Measurements from ENCODE around the gene SGCD. TPM values are rescaled to one million over a fixed set of nuclear protein-coding genes. Genes with fewer than 3 reads are reported as not detected.

The SGCD gene
- polyA plus RNA-seq, 1 donor (not counting 4 experiments of a cell fraction or from before 2014, with no cell fraction given): not detected

DNA sequence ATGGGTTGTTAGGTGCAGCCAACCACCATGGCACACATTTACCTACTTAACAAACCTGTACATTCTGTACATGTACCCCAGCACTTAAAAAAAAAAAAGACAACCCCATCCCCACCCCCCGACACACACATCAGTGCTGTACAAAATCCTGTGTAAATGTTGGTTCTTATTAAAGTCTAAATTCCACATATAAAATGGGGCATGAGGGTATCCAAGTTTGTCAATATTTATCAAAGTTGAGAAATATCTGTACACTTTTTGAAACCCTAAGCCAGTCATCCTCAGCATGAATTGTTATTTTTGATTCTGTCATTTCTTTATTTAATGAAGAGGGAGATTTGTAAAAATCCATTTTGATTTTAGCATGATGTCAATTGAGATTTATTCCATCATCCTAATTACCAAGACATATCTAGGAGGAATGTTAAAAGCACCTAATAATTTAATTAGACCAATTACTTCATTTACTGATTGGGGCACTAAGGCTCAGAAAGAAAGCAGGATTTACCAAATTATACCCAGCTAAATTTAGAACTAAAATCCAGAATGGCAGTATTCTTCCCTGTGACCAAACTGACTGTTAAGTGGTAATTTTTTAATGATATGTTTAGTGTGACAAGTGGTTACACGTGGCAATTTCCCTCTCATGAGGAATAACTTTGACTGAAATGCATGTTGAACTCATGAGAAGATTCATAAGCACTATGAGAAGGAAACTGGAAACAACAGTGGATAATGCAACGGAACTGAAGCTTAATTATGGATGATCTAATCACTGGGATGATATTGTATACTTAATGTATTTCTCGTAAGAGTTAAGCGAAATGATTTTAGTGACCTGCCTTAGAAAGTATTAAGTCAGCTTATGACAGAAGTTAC lies 195.9 kb downstream of the SGCD start:
- no peak for TF ChIP-seq EZH2 (IDR thresholded peaks at IDR 0.05; ENCODE audit: low read length)
- TF ChIP-seq, protein P1, sequence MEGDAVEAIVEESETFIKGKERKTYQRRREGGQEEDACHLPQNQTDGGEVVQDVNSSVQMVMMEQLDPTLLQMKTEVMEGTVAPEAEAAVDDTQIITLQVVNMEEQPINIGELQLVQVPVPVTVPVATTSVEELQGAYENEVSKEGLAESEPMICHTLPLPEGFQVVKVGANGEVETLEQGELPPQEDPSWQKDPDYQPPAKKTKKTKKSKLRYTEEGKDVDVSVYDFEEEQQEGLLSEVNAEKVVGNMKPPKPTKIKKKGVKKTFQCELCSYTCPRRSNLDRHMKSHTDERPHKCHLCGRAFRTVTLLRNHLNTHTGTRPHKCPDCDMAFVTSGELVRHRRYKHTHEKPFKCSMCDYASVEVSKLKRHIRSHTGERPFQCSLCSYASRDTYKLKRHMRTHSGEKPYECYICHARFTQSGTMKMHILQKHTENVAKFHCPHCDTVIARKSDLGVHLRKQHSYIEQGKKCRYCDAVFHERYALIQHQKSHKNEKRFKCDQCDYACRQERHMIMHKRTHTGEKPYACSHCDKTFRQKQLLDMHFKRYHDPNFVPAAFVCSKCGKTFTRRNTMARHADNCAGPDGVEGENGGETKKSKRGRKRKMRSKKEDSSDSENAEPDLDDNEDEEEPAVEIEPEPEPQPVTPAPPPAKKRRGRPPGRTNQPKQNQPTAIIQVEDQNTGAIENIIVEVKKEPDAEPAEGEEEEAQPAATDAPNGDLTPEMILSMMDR (optimal IDR thresholded peaks at IDR 0.05 in 1 of 3, IDR thresholded peaks at IDR 0.05 in 1 of 3, conservative IDR thresholded peaks at IDR 0.05 in 1 of 3; ENCODE audit: extremely low read depth in 1 of 3, insufficient read depth in 2 of 3, low read length in 3 of 3): no peak
- no peak overlapping the region for H3K4me3 ChIP-seq (ENCODE audit: control insufficient read depth in 2 of 3, extremely low read depth in 1 of 3, insufficient read depth in 2 of 3, low read depth in 1 of 3, low read length in 3 of 3)
- no peak overlapping the region for H3K27ac ChIP-seq (ENCODE audit: control insufficient read depth, insufficient read depth, low read length)
- no peaks in the 10 kb centered on the region for H3K9me1 ChIP-seq (ENCODE audit: control insufficient read depth, extremely low read depth, insufficient read depth, low read length)
- H4K20me1 ChIP-seq (ENCODE audit: control insufficient read depth, extremely low read depth, insufficient read depth, low read length): no peaks in the 10 kb centered on the region
- H3K9me3 ChIP-seq (ENCODE audit: control insufficient read depth, low read depth, low read length): no peaks in the 10 kb centered on the region
- H3K4me1 ChIP-seq (ENCODE audit: control insufficient read depth, extremely low read depth, insufficient read depth, low read length): no peaks in the 10 kb centered on the region
- no peaks in the 10 kb centered on the region for H3K27me3 ChIP-seq (ENCODE audit: control insufficient read depth, extremely low read depth, insufficient read depth, low read length)
- FAIRE-seq (no peak), DNase-seq (ENCODE audit: low read depth, low spot score) (no peak)
- H2AFZ ChIP-seq (ENCODE audit: control insufficient read depth, low read length): no peak overlapping the region
- dilution Hi-C loops (cut with MboI; ENCODE audit: extremely low pct_ligation_motif_present, low sequenced_read_pairs): no loop called here
- H3K79me2 ChIP-seq (ENCODE audit: control insufficient read depth, insufficient read depth, low read length): no peaks in the 10 kb centered on the region
- H3K9ac ChIP-seq (ENCODE audit: control insufficient read depth, extremely low read depth, insufficient read depth, low read length): no peak overlapping the region
- H3K4me2 ChIP-seq (ENCODE audit: control insufficient read depth, extremely low read depth, insufficient read depth, low read depth, low read length): no peak overlapping the region
- no peaks in the 10 kb centered on the region for H3K36me3 ChIP-seq (ENCODE audit: control insufficient read depth in 2 of 2, extremely low read depth in 1 of 2, insufficient read depth in 2 of 2, low read length in 2 of 2)

DNA sequence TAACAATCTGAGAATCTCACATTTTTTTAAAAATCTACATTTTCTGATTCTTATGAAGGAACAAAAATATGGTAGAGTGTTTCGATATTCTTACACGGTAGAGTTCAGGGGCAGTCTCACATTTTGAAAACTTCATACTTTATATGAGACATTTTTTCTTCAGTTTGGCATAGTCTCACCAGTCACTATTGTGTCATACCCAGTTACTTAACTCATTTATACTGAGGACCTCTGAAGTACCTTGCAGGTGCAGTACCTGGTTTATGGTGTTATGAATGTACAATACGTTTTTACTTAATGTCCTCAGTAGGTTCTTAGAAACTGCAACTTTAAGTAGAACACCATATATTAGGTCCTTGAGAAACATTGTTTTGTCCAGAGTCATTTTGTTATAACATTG lies 196.6 kb downstream of the SGCD start:
- Histone ChIP-seq H3K9ac (ENCODE audit: control insufficient read depth, extremely low read depth, insufficient read depth, low read length) (no peak overlapping the region), H3K9me1 (ENCODE audit: control insufficient read depth, extremely low read depth, insufficient read depth, low read length) (no peaks in the 10 kb centered on the region), H3K4me3 (ENCODE audit: control insufficient read depth in 2 of 3, extremely low read depth in 1 of 3, insufficient read depth in 2 of 3, low read depth in 1 of 3, low read length in 3 of 3) (no peak overlapping the region), H3K27me3 (ENCODE audit: control insufficient read depth, extremely low read depth, insufficient read depth, low read length) (no peaks in the 10 kb centered on the region), H3K27ac (ENCODE audit: control insufficient read depth, insufficient read depth, low read length) (no peak overlapping the region), H3K9me3 (ENCODE audit: control insufficient read depth, low read depth, low read length) (no peaks in the 10 kb centered on the region), H3K79me2 (ENCODE audit: control insufficient read depth, insufficient read depth, low read length) (no peaks in the 10 kb centered on the region), H3K36me3 (ENCODE audit: control insufficient read depth in 2 of 2, extremely low read depth in 1 of 2, insufficient read depth in 2 of 2, low read length in 2 of 2) (no peaks in the 10 kb centered on the region), H4K20me1 (ENCODE audit: control insufficient read depth, extremely low read depth, insufficient read depth, low read length) (no peaks in the 10 kb centered on the region), H2AFZ (ENCODE audit: control insufficient read depth, low read length) (no peak overlapping the region), H3K4me1 (ENCODE audit: control insufficient read depth, extremely low read depth, insufficient read depth, low read length) (no peaks in the 10 kb centered on the region), H3K4me2 (ENCODE audit: control insufficient read depth, extremely low read depth, insufficient read depth, low read depth, low read length) (no peak overlapping the region)
- FAIRE-seq (no peak), DNase-seq (ENCODE audit: low read depth, low spot score) (no peak)
- TF ChIP-seq, protein P1 (optimal IDR thresholded peaks at IDR 0.05 in 1 of 3, IDR thresholded peaks at IDR 0.05 in 1 of 3, conservative IDR thresholded peaks at IDR 0.05 in 1 of 3; ENCODE audit: extremely low read depth in 1 of 3, insufficient read depth in 2 of 3, low read length in 3 of 3): no peak
- no peak for TF ChIP-seq EZH2 (IDR thresholded peaks at IDR 0.05; ENCODE audit: low read length)
- dilution Hi-C loops (cut with MboI; ENCODE audit: extremely low pct_ligation_motif_present, low sequenced_read_pairs): no loop called here
